ENCODE measurements around the gene LRRC4C. TPM values are rescaled to one million over a fixed set of nuclear protein-coding genes. Genes with fewer than 3 reads are reported as not detected.

Gene LRRC4C
- total and polyA plus RNA-seq, 2 donors (not counting 1 experiment from before 2014, with no cell fraction given): under 0.01 to 0.02 TPM

DNA sequence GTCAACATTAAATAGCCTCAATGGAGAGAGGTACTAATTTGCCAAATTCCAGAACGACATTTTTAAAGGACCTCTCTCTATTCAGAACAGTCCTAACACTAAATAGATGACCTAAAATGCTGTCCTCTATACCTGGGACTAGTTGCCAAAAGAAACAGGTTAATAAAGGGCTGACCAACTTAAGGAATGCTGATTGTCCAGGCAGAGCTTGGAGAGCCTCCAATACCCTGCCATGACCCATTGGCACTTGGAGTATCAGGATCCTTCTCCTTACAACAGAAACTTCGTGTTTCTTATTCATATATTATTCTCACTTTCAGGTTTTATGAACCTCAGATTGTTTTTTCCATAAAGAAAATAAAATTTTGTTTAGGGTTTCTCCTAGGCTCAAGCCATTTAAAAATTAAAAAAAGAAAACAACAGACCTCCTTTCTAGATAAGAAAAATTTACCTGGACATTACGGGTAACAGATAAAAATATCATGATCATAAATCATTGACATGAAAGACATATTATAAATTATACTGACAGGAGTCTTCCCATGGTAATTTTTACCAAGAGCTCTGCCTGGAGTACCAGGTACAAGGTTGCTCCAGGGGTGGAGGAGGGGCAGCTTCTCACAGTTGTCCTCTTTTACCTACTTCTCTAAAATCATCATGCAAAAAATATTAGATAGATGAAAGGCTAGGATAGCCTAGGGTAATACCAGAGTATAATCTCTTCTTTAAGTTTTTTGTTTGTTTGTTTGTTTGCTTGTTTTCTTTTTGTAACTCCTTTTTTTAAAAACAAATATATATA lies 2.0 kb downstream of the LRRC4C start:
- H3K27me3 ChIP-seq (ENCODE audit: control insufficient read depth, insufficient read depth, low read length): no peaks in the 10 kb centered on the region
- no peaks in the 10 kb centered on the region for H3K9me3 ChIP-seq (ENCODE audit: control insufficient read depth, insufficient read depth, low read depth, low read length)
- H3K4me1 ChIP-seq (ENCODE audit: control insufficient read depth, extremely low read depth, insufficient read depth, low read length): no peaks in the 10 kb centered on the region
- H3K36me3 ChIP-seq (ENCODE audit: control insufficient read depth, insufficient read depth, low read length): no peaks in the 10 kb centered on the region
- H4K20me1 ChIP-seq (ENCODE audit: control insufficient read depth, extremely low read depth, insufficient read depth, low read length): no peaks in the 10 kb centered on the region
- H3K9ac ChIP-seq (ENCODE audit: insufficient read depth, low read length): no peak overlapping the region
- DNase-seq (ENCODE audit: low read depth in 2 of 2): no peak
- H3K79me2 ChIP-seq (ENCODE audit: control insufficient read depth, insufficient read depth, low read length): no peaks in the 10 kb centered on the region
- H3K4me3 ChIP-seq (replicated peaks in 1 of 4; ENCODE audit: control extremely low read depth in 1 of 4, insufficient read depth in 1 of 4, low read depth in 3 of 4, low read length in 4 of 4): no peak overlapping the region
- TF ChIP-seq, protein P1, sequence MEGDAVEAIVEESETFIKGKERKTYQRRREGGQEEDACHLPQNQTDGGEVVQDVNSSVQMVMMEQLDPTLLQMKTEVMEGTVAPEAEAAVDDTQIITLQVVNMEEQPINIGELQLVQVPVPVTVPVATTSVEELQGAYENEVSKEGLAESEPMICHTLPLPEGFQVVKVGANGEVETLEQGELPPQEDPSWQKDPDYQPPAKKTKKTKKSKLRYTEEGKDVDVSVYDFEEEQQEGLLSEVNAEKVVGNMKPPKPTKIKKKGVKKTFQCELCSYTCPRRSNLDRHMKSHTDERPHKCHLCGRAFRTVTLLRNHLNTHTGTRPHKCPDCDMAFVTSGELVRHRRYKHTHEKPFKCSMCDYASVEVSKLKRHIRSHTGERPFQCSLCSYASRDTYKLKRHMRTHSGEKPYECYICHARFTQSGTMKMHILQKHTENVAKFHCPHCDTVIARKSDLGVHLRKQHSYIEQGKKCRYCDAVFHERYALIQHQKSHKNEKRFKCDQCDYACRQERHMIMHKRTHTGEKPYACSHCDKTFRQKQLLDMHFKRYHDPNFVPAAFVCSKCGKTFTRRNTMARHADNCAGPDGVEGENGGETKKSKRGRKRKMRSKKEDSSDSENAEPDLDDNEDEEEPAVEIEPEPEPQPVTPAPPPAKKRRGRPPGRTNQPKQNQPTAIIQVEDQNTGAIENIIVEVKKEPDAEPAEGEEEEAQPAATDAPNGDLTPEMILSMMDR (conservative IDR thresholded peaks at IDR 0.05 in 1 of 2, IDR thresholded peaks at IDR 0.05 in 1 of 2; ENCODE audit: low read depth in 1 of 2, low read length in 2 of 2): no peak
- TF ChIP-seq EZH2 (IDR thresholded peaks at IDR 0.05; ENCODE audit: low read length, missing control alignments): no peak
- H3K4me2 ChIP-seq (ENCODE audit: extremely low read depth, insufficient read depth, low read length): no peak overlapping the region
- no peak overlapping the region for H2AFZ ChIP-seq (ENCODE audit: low read length)
- H3K27ac ChIP-seq (ENCODE audit: insufficient read depth, low read length): no peak overlapping the region

DNA sequence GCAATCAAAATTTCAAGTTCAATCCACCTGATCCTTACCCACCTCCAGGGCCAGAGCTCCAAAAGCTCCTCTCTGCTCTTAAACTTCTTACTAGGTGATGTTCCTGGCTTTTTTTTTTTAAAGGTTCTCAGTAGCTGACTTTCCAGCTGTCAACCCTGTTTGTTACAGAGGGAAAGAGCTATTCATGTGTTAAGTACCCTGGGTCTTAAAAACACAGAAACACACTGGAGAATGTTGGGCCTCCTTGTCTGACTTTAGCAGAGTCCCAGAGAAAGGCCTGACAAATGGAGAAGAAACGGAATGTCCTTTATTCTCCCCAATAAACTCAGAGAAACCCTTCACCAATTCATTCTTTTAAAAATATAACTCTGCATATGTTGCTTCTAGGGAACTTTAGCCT lies 3.2 kb downstream of the LRRC4C start:
- no peak for DNase-seq (ENCODE audit: low read depth in 2 of 2)
- no peak for TF ChIP-seq EZH2 (IDR thresholded peaks at IDR 0.05; ENCODE audit: low read length, missing control alignments)
- TF ChIP-seq, protein P1 (conservative IDR thresholded peaks at IDR 0.05 in 1 of 2, IDR thresholded peaks at IDR 0.05 in 1 of 2; ENCODE audit: low read depth in 1 of 2, low read length in 2 of 2): no peak
- H4K20me1 ChIP-seq (ENCODE audit: control insufficient read depth, extremely low read depth, insufficient read depth, low read length): no peaks in the 10 kb centered on the region
- H3K27ac ChIP-seq (ENCODE audit: insufficient read depth, low read length): no peak overlapping the region
- no peaks in the 10 kb centered on the region for H3K9me3 ChIP-seq (ENCODE audit: control insufficient read depth, insufficient read depth, low read depth, low read length)
- H2AFZ ChIP-seq (ENCODE audit: low read length): no peak overlapping the region
- H3K27me3 ChIP-seq (ENCODE audit: control insufficient read depth, insufficient read depth, low read length): no peaks in the 10 kb centered on the region
- no peak overlapping the region for H3K9ac ChIP-seq (ENCODE audit: insufficient read depth, low read length)
- H3K36me3 ChIP-seq (ENCODE audit: control insufficient read depth, insufficient read depth, low read length): no peaks in the 10 kb centered on the region
- H3K4me3 ChIP-seq (replicated peaks in 1 of 4; ENCODE audit: control extremely low read depth in 1 of 4, insufficient read depth in 1 of 4, low read depth in 3 of 4, low read length in 4 of 4): no peak overlapping the region
- H3K4me2 ChIP-seq (ENCODE audit: extremely low read depth, insufficient read depth, low read length): no peak overlapping the region
- no peaks in the 10 kb centered on the region for H3K4me1 ChIP-seq (ENCODE audit: control insufficient read depth, extremely low read depth, insufficient read depth, low read length)
- H3K79me2 ChIP-seq (ENCODE audit: control insufficient read depth, insufficient read depth, low read length): no peaks in the 10 kb centered on the region

DNA sequence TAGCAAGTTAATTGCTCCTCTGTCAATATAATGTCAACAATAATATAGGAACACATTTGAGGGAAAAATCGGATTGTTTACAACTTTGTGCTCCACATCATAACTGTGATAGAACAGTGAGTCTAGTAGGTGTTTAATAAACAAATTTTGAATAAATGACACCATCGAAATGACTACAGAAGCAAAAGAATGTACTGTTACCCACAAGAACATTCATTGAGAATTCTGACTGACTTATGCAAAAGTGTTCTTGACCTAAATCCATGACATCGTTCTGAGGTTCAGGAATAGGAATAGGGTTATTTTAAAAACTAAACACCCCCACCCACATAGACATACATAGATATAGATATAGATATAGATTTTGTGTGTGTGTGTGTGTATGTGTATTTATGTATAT lies 8.4 kb downstream of the LRRC4C start:
- Histone ChIP-seq H2AFZ (ENCODE audit: low read length) (no peak overlapping the region), H3K9ac (ENCODE audit: insufficient read depth, low read length) (no peak overlapping the region), H3K27ac (ENCODE audit: insufficient read depth, low read length) (no peak overlapping the region), H3K4me3 (replicated peaks in 1 of 4; ENCODE audit: control extremely low read depth in 1 of 4, insufficient read depth in 1 of 4, low read depth in 3 of 4, low read length in 4 of 4) (no peak overlapping the region), H3K4me2 (ENCODE audit: extremely low read depth, insufficient read depth, low read length) (no peak overlapping the region), H3K79me2 (ENCODE audit: control insufficient read depth, insufficient read depth, low read length) (no peaks in the 10 kb centered on the region), H3K27me3 (ENCODE audit: control insufficient read depth, insufficient read depth, low read length) (no peaks in the 10 kb centered on the region), H3K9me3 (ENCODE audit: control insufficient read depth, insufficient read depth, low read depth, low read length) (no peaks in the 10 kb centered on the region), H3K36me3 (ENCODE audit: control insufficient read depth, insufficient read depth, low read length) (no peaks in the 10 kb centered on the region), H4K20me1 (ENCODE audit: control insufficient read depth, extremely low read depth, insufficient read depth, low read length) (no peaks in the 10 kb centered on the region), H3K4me1 (ENCODE audit: control insufficient read depth, extremely low read depth, insufficient read depth, low read length) (no peaks in the 10 kb centered on the region)
- TF ChIP-seq, protein P1 (conservative IDR thresholded peaks at IDR 0.05 in 1 of 2, IDR thresholded peaks at IDR 0.05 in 1 of 2; ENCODE audit: low read depth in 1 of 2, low read length in 2 of 2): no peak
- no peak for TF ChIP-seq EZH2 (IDR thresholded peaks at IDR 0.05; ENCODE audit: low read length, missing control alignments)
- DNase-seq (ENCODE audit: low read depth in 2 of 2): peak in 1 of 2 donors; percentile 66

Data from fibroblast of lung (primary cell).